ENCODE data around the gene WDR18. TPM values are rescaled to one million over a fixed set of nuclear protein-coding genes. Genes with fewer than 3 reads are reported as not detected.

The WDR18 gene
- total RNA-seq, 1 experiment from 2014 or later = 53.6 TPM

DNA sequence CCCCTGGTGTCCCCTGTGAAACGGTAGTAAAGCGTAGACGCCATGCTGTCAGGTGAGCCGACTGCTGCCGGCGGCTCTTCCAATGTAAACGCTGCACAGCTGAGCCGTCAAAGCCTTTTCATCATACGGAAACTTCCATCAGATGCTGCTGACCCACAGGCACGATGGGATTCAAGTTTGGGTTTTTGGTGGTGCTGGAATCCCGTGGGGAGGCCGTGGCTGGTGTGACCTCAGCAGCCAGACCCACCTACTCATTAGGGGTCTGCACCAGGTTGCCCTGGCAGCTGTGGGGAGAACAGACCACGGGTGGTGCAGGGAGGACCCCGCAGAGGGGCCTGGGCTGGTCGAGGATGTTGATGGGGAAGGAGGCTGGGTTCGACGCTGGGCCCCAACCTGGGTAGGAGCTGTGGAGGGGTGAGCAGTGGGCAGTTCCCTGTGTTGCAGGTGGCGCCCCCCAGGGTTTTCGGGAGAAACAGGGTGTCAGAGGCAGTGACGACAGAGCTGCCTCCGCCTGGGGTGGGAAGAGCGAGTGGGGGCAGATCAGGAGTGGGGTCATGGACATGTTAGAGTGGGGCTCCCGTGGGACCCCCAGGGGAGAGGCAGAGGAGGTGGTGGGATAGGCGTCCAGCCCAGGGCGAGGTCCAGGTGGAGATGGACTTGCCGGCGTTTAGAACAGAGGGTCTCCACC, 22.7 kb downstream of the WDR18 start:
- no peak for DNase-seq (ENCODE audit: low read depth)

DNA sequence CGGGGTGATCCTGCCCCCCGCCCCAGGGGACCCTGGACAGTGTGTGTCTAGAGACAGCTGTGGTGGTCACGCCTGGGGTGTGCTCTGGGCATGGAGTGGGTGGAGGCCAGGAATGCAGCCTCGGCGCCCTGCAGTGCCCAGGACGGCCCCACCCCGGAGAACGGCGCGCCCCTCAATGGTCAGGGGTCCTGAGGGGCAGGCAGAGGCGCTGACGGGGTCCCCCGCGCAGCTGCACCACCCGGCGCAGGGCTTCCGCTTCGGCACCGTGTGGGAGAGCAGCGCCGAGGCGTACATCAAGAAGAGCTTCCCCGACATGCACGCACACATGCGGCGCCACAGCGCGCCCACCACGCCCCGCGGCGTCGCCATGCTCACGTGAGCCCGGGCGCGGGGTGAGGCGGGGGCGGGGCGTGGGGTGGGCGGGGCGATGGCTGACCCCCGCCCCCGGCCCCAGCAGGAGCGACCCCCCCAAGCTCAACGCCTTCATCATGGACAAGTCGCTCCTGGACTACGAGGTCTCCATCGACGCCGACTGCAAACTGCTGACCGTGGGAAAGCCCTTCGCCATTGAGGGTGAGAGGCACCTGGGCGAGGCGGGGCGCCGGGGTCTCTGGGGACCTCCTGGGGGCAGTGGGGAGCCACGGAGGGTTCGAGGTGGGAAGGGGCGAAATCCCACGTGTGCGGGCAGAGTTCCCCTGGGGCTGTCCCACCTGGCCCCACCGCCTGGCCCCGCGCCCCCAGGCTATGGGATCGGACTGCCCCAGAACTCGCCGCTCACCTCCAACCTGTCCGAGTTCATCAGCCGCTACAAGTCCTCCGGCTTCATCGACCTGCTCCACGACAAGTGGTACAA, 23.5 kb downstream of the WDR18 start:
- DNase-seq (ENCODE audit: low read depth) = no peak

DNA sequence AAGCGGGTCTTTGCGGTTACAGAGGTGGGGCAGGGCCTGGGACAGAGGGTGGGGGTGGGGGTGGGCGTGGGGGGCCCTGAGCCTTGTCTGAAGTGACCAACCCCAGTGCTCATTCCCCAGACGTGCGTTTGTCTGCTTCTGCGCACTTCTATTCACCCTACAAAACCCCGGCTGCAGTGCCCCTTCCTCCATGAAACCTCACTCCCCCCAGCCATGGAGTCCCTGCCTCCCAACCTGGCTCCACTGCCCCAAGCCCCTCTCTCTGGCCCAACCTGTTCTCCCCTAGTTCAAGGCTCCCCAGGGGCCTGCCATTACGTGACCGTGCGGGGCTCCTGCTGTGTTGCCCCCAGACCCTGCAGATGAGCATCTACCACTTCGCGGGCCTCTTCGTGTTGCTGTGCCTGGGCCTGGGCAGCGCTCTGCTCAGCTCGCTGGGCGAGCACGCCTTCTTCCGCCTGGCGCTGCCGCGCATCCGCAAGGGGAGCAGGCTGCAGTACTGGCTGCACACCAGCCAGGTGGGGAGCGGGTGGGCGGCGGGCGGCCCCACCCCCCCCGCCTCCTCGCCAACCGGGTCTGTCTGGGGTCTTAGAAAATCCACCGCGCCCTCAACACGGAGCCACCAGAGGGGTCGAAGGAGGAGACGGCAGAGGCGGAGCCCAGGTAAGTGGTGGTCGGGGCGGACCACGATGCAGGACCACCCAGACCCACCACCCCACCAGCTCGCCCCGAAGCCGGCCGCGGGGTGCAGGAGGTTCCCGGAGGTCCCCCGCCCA, 24.3 kb downstream of the WDR18 start:
- no peak for DNase-seq (ENCODE audit: low read depth)

DNA sequence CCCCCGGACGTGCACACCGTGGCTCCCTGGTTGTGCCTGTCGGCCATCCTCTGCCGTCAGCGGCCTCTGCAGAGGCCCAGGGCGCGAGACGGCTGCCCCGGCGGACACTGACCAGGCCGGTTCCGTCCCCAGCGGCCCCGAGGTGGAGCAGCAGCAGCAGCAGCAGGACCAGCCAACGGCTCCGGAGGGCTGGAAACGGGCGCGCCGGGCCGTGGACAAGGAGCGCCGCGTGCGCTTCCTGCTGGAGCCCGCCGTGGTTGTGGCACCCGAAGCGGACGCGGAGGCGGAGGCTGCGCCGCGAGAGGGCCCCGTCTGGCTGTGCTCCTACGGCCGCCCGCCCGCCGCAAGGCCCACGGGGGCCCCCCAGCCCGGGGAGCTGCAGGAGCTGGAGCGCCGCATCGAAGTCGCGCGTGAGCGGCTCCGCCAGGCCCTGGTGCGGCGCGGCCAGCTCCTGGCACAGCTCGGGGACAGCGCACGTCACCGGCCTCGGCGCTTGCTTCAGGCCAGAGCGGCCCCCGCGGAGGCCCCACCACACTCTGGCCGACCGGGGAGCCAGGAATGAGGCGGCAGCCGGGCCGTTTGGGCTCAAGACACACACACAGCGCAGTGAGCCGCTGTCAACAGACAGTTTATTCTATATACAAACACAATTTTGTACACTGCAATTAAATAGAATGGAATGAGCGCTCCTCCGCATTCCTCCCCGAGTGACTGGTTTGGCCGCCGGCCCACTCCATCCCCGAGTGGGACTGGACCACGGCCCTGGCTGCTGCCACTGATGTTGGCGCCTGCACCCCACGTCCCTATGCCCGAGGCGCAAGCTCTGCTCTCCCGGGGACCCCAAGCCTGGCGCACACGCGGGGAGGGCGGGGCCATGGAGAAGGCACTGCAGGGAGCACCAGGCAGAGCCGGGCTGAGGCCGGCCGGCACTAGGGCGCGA, 25.2 kb downstream of the WDR18 start:
- no peak for DNase-seq (ENCODE audit: low read depth)

DNA sequence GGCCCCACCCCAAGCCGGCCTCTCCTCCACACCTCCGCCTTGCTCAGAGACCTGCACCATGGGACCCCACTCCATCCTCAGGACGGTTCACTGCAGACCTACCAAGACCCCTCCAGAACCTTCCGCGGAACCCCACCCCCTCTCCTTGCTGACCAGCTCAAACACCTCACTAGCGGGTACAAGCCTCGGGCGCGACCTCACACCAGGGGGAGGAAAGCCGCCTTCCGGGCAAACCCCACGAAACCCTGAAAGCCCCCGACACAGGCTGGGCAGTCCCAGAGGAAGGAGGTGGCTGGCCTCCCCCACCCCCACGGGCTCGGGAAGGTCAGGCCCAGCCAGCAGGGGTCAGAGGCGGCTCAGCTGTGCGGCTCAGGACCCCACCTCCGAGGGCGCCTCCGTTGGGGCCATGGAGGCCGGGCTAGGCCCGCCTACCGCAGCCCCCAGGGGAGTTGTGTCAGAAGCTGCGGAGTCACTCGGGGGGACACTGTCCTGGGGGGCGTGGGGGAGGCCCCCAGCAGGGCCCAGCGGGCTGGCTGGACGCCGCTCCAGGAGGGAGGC, 25.9 kb downstream of the WDR18 start:
- DNase-seq (ENCODE audit: low read depth) = no peak

DNA sequence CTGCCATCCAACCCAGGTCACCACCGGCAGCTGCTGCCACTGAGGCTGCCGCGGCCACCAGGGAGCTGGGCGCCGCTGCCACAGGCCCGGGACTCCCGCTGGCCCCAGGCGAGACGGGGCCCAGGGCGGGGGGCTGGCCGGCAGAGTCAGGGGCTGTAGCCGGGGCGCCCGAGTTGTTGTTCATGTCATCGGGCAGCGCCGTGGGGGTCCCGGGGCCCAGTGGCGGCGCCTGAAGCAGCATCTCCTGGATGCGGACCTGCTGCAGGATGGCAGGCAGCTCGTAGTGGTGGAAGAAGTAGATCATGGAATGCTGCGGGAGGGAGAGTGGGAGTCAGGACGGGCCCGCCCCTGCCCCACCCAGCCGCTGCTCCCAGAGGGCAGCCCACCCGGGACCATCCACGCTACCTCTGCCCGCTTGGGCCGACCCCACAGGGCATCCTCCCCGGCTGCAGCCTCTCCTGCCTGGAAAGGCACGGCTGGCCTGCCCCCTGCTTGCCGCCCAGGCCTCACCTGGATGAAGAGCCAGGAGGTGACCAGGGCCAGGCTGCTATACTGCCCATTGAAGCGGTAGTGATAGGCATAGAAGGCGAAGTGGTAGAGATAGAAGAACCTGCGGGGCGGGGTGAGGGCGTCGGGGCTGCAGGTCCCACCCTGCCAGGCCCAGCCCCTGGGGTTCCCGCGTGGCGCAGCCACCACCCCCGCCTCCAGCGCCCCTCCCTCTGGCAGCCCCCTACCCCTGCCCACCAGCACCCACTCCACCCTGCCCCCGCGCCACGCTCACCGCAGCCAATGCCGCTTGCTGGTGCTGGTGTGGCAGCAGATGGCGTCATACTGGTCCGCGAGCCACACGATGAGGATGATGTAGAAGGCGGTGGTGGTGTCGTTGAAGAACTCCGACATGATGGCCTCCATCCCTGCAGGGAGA, 26.7 kb downstream of the WDR18 start:
- no peak for DNase-seq (ENCODE audit: low read depth)

DNA sequence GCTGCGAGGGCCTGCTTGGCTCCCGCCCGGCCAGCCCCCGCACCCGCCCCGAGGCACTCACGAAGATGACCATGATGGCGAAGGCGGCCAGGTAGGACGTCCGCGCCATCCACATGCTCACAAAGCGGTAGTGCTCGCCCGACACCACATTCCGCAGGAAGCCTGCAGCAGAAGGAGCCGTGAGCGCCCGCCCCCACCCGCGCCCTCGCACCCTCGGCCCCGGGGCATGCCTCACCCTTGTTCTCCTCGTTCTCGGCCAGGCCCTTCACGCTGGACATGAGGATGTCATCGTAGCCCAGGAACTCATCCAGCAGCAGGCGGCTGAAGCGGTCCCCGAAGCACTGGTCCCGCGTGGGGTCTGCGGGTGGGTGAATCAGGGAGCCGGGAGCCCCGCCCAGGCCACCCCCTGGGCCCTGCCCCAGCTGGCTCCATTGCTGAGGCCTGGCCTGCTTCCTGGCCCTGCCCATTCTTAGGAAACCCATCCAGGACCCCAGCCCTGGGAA, 27.7 kb downstream of the WDR18 start:
- DNase-seq (ENCODE audit: low read depth) = no peak

DNA sequence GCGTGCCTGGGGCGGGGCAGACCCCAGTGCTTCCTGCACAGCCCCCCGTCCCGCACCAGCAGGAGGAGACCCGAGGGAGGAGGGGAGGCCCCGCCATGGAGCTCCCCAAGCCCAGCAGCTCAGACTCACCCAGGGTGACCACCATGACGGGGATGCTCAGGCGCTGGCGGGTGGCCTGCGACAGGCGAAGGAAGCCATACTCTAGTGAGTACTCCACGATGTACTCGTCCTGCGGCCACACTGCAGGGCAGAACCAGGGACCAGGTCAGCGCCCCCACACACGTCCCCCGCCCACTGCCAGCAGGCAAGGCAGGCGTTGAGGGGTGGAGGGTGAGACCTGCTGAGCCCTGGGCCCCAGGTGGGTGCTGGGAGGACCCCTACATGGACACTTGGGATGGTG, 28.2 kb downstream of the WDR18 start:
- no peak for DNase-seq (ENCODE audit: low read depth)

DNA sequence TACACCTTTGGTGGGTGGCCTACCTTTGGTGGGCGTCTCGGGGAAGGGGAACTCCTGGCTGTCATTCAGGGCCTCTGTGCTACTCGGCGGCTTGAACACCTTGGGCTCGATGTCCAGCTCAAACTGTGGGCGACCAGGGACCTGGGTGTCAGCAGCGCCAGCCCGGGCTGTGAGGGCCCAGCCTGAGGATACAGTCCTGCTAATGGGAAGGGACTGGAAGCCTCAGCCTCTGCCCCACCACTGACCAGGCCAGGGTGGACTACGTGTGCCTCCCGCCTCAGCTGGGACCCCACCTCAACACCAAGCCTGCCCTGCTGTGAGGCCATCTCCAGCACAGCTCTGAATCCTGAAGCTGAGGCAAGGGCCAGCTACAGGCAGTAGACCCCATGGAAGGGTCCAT, 29.1 kb downstream of the WDR18 start:
- no peak for DNase-seq (ENCODE audit: low read depth)

DNA sequence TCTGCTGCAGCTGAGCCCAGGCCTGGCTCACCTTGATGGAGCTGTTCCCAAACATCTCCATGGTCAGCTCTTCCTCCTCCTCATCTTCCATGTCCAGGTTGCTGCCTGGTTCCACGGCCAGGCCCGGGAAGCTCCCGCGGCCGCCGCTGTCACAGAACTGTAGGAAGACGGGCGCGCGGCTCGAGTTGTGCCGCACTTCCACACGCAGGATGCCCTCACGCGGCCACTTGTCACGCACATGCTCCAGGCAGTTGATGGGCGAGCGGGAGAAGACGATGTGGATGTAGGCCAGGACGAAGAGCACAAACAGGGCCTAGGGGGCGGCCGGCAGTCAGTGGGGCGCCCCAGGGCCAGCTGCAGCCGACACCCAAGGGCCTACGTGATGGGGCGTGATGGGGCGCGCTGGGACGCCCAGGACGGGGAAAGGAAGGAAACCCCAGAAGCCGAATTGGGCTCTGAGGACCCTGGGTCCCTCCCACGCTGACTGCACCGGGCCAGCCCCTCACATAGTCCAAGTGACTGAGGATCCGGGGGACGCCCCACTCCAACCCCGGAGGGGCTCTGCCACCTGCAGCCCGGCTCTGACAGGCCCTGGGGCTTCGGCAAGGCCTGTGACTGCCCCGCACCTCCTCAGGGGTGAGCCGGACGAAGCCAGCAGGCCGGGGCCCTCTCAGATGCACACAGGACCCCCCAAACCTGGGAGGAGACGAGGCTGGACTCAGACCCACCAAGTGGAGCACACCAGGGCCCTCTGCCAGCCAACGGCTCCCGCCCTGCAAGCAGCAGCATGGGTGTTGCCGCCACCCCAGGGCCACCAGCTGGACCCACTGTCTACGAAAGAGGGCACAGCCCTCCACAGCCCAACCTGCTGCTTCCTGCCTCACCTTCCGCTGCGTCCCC, 30.3 kb downstream of the WDR18 start:
- no peak for DNase-seq (ENCODE audit: low read depth)

DNA sequence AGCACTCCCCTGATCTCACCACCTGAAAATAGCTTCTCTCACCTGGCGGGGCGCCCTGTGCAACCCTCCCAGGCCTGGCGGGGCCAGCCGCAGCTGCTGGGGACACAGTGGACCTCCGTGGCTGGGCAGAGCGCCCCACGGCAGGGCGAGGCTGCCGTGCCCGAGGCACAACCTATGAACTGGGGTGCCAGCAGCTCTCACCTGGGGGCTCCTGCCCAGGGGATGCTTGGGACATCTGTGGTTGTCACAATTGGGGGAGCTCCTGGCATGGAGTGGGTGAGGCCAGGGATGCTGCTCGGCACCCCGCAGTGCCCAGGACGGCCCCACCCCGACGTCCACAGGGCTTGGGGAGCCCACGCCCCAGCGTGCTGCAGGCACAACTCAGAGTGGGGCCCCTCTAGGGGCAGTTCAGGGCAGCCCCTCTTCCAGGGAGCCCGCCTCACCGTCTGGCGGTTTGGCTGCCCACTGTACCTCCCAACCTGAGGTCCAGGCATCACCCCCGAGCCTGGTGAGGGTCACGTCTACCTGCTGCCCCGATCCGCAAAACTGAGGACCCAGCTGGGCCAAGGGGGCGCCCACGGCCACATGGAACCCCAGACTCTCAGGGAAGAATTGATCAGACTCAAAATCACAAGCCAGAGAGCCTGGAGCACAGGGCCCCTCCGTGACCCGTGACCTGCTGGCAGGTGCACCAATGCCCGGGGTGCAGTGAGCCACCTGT, 31.1 kb downstream of the WDR18 start:
- no peak for DNase-seq (ENCODE audit: low read depth)

DNA sequence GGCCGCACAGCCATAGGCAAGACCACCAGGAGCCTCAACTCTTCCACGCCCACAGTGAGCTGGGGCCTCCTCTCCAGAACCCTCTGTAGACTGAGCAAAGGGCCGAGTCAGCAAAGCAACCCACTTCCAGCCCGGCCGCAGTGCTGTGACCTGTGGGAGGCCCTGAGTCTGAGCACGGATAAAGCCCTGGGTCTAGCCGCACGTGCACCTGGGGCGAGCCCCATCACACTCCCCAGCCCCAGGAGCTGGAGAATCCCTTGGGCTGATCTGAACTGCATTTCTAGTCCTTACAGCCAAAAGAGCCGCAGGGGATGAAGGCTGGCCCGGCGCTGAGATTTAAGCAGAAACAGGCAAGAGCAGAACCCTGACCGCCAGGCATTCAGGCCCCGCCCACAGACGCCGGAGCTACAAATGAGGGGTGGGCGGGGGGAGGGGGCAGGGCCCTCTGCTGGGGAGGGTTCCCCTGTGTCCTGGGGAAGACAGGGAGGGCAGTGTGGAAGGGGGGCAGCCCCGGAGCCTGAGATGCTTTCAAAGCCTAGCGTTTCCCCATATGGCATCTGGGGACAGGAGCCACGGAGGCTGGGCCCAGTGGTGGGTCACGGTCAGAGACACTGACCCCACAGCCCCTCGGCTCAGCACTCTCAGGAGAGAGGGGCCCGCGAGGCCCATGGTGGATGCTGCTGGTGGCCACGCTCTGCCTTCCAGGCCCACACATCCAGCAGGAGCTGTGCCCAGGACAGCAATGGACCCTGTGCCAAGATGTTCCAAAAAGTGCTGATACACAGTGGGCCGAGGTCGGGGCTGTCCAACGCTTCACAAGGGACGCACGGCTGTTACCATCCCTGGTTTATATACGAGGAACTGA, 31.9 kb downstream of the WDR18 start:
- no peak for DNase-seq (ENCODE audit: low read depth)

DNA sequence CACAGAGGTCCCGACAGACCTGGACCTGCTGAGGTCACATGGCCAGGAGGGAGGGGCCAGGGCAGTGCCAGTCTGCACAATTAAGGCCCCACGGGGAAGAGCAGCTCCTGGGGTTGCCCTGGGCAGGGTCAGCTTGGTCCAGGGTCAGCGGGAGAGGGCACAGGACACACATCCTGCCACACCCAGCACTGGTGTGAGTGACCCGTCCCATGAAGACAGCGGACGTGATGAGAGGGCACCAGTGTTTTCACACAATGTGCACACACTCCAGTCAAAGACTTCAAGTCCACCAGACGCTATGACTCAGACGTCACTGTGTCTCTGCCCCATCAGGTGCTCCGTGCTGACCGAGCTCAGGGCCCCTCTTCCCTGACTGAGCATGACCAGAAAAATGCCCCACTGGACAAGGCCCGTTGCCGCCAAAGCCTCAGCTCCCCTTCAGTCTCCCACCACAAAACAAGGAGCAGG, 32.5 kb downstream of the WDR18 start:
- DNase-seq (ENCODE audit: low read depth) = peak; percentile 62

DNA sequence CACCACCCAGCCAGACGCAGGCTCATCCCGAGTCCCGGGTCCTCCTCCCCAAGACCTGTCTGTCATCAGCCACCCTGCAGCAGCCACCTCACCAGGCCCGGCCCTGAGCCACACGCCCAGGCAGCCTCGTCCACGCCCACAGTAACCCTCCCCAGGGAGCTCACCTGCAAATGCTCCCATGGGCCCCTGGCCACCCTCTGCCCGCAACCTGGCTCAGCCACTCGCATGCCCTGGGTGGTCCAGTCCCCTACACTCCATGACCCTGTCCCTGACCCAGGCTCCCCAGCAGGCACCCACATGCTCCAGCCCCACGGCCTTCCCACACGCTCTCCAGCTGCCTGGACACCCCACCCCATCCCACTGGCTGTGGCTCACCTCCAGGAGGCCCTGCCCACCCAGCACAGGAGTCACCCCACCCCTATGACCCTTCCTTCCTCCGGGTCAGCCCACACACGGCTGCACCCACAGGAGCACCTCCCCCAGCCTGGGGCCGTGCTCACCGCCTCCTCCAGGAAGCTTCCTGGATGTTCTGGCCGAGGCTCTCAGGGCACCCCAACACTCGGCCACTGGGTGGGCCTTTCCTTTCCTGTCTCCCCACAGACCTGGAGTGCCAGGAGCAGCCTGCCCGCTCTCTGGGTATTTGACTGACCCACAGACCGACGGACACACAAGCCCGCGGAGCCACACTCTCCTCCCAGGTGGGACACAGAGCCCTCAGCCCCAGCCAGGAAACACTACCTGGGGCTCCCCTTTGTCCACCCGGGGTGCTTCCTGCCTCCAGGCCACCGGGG, 33.2 kb downstream of the WDR18 start:
- DNase-seq (ENCODE audit: low read depth) = no peak

DNA sequence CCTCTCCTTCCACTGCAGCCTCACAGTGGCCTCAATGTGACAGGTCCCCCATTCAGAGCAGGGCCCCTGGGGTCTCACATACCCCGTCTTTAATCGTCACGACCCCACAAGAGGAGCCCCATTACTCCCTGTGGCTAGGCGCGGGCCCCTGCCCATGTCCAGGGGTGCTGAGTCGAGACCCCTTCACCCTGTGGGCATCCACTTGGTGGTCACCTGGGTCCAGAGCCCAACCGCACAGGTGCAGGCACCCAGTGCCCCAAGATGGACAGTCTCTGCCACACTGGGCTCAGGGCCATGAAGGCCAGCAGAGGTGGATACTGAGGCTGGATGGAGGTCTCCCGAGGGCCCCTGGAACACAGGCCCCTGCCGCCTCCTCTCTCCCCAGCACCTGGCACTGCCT, 33.8 kb downstream of the WDR18 start:
- no peak for DNase-seq (ENCODE audit: low read depth)

DNA sequence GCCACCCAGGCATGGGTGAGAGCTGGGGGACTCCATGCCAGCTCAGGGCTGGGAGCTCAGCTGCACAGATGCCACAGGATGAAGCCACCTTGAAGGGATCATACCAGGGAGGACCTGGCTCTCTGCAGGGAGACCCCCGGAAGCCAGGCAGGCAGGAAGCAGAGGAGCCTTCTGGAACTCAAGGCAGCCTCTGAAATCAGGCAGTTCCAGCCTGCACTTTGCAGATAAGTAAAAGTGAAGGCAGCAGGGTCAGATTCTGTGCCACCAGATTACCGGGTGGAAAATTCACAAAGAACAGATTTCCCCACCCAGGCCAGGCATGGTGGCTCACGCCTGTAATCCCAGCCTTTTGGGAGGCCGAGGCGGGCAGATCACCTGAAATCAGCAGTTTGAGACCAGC, 34.2 kb downstream of the WDR18 start:
- DNase-seq (ENCODE audit: low read depth) = no peak

Measured in LHCN-M2 (cell line).